Measurements from ENCODE around the gene PPP1R1C.

DNA sequence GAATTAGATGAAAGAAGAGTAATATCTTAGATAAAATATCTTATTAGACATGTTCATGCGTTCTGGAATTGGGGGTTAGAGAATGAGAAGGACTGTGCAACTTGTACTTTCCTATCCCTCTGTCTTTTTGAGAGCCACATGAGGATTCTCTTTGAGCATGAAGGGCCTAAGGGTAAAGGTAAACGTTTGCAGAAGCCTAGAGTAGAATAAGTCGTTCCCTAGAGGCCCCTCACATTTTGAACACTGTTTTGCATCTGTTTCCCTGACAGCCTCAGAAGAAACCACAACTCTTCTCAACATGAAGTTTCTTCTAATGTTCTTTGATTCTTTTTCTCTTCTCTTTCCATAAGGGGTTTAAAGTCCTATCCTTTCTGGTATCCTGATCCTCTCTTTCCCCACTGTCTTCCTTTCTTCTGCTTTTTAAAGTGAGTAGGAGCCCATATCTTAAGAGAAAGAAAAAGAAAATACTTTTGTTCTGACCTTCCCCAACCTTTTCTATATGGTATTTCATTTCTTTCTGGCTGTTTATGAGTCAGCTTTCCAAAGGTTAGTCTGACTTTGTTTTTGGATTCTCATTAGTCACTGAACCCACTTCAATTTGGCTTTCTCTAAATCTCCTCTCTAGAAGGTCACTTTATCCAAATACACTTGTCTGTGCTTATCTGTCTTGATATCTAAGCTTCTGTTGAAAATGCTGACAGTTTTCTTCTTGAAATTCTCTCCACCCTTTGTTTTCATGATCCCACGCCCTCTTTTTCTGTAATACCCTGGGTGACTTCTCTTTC is 34.8 kb downstream of the PPP1R1C start:
- TF ChIP-seq, protein P1, sequence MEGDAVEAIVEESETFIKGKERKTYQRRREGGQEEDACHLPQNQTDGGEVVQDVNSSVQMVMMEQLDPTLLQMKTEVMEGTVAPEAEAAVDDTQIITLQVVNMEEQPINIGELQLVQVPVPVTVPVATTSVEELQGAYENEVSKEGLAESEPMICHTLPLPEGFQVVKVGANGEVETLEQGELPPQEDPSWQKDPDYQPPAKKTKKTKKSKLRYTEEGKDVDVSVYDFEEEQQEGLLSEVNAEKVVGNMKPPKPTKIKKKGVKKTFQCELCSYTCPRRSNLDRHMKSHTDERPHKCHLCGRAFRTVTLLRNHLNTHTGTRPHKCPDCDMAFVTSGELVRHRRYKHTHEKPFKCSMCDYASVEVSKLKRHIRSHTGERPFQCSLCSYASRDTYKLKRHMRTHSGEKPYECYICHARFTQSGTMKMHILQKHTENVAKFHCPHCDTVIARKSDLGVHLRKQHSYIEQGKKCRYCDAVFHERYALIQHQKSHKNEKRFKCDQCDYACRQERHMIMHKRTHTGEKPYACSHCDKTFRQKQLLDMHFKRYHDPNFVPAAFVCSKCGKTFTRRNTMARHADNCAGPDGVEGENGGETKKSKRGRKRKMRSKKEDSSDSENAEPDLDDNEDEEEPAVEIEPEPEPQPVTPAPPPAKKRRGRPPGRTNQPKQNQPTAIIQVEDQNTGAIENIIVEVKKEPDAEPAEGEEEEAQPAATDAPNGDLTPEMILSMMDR (conservative IDR thresholded peaks at IDR 0.05 in 1 of 2, IDR thresholded peaks at IDR 0.05 in 1 of 2; ENCODE audit: extremely low read depth in 1 of 2, insufficient read depth in 1 of 2, low read depth in 1 of 2, low read length in 2 of 2) = no peak
- TF ChIP-seq EZH2 (IDR thresholded peaks at IDR 0.05; ENCODE audit: borderline replicate concordance, low read length) = no peak

All from mammary epithelial cell (primary cell).